ENCODE results near the gene AADACL4.

Gene AADACL4

GRCh38 chr1:12610305-12610935, 33.5 kb upstream of the AADACL4 start:
- no peak overlapping the region for H3K27ac ChIP-seq
- no peak overlapping the region for H3K4me3 ChIP-seq

- no peak overlapping the region for H3K4me3 ChIP-seq
- H3K27ac ChIP-seq: no peak overlapping the region
Measured at GRCh38 chr1:12610941-12611340, 32.9 kb upstream of the AADACL4 start.

- H3K4me3 ChIP-seq: no peak overlapping the region
- H3K27ac ChIP-seq: peak overlapping the region in 1 of 21 experiments; percentile 11
Measured at GRCh38 chr1:12613180-12613579, 30.7 kb upstream of the AADACL4 start.

GRCh38 chr1:12614402-12615158, 29.3 kb upstream of the AADACL4 start:
- H3K27ac ChIP-seq: peak overlapping the region in 18 of 21 experiments; percentile 56 to 95 (median 88)
- peak overlapping the region in 5 of 7 experiments; percentile 11 to 73 (median 58) for H3K4me3 ChIP-seq

DNA sequence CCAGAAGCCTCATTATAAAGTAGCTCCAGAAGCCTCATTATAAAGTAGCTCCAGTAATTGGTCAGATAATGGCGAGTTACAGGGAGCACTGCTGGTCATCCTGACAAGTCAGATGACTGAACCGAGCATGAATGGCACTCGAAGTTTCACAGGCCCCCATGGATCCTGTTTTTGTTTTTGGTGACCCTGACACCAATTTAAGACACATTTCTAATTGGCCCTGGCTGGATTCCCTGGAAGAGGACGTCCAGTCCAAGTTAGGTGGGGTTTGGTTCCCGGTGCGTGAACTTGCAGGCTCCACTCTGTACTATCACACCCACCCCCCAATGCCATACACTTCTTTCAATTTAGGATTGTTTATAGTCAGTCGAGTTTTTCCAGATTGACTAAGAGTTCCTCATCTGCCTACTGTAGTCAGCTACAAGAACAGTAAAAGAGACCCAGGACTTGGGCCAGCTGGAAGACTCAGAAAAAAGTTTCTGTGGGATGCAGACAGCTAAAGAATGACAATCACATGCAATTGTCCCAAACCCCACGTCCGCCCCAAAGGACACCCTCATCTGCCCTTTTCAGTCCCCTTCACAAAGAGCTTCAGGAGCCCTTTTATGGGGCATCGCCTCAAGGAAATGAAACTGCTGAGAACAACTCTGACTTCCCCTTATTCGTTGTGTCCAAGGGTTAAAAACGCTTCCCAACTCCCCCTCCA, 28.6 kb upstream of the AADACL4 start:
- Histone ChIP-seq H3K27ac (peak overlapping the region in 20 of 21 experiments; percentile 81 to 95 (median 88)), H3K4me3 (peak overlapping the region; percentile 50 to 73 (median 62))

GRCh38 chr1:12615865-12616708, 27.8 kb upstream of the AADACL4 start:
- H3K27ac ChIP-seq: peak overlapping the region; percentile 59 to 95 (median 87)
- H3K4me3 ChIP-seq: peak overlapping the region; percentile 50 to 73 (median 62)

- peak overlapping the region; percentile 50 to 73 (median 62) for H3K4me3 ChIP-seq
- H3K27ac ChIP-seq: peak overlapping the region; percentile 59 to 95 (median 87)
Measured at GRCh38 chr1:12616709-12617373, 27.0 kb upstream of the AADACL4 start.

DNA sequence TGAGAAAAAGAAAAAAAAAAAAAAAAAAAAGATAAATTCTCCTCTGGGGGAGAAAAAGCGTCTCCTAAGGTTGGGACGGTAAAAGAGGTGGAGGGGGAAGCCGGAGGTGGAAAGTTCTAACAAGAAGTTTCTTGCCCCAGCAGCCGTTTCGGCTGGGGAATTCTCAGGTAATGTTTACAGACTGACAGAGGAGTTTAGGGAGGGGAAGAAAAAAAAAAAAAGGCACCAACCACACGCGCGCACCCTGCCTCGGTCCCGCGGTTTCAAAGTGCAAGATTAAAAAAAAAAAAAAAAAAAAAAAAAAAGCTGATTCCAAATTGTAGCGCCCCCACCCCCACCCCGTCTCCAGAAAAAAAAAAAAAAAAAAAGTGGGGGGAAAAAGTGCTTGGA, 26.4 kb upstream of the AADACL4 start:
- Histone ChIP-seq H3K27ac (peak overlapping the region in 20 of 21 experiments; percentile 81 to 95 (median 88)), H3K4me3 (peak overlapping the region; percentile 50 to 73 (median 62))

- H3K27ac ChIP-seq: peak within 1 kb of the TSS; percentile 59 to 95 (median 88)
- H3K4me3 ChIP-seq: peak within 1 kb of the TSS; percentile 50 to 73 (median 62)
Measured at GRCh38 chr1:12617901-12618660, 25.8 kb upstream of the AADACL4 start, which contains the start of gene DHRS3. Gene DHRS3, minus strand, starts transcription at chr1:12618210. Its CDS starts 862 bp downstream, at chr1:12617348.

- peak overlapping the region; percentile 50 to 73 (median 62) for H3K4me3 ChIP-seq
Measured at GRCh38 chr1:12618661-12618964, 25.3 kb upstream of the AADACL4 start.

DNA sequence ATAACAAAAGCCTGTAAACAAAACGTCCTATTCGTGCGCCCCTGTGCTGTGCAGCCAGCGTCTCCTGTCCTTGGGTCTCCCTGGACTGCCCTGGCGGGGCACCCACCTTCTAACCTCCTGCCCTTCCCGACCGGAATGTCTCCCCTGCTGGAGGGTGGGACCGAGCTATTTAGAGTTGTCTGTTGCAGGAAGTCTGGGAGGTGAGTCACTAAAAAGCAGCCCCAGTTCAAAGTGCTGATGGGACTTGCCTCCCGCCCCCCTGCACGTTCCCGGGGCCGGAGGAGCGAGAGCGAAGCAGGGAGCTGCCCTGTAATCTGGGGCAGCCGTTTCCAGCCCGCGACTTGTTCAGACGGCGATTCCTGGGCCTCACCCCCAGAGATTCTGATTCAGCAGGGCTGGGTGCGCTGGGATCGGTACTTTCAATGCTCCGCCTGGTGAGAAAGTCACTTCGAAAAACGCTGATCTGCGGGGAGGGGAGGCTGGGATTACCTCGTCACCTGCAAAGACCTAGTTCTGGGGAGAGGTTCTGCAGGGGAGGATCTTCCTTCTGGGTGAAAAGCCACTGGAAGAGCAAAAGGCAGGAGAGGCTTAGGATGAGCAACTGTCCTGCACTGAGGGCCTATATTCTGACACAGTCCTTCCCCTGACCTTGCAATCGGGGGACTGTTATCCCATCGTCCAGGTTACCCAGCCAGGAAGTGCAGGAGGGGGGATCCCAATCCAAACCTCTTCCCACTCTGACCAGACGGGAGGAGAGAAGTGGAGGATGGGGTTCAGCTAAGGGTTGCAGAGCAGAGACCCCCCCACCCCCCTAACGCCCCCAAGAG, 24.7 kb upstream of the AADACL4 start:
- H3K4me3 ChIP-seq: peak overlapping the region; percentile 50 to 73 (median 62)
- peak overlapping the region; percentile 54 to 95 (median 88) for H3K27ac ChIP-seq

More at GRCh38 chr1:12618661-12618964, 25.3 kb upstream of the AADACL4 start:
- H3K27ac ChIP-seq: peak overlapping the region; percentile 54 to 95 (median 88)

DNA sequence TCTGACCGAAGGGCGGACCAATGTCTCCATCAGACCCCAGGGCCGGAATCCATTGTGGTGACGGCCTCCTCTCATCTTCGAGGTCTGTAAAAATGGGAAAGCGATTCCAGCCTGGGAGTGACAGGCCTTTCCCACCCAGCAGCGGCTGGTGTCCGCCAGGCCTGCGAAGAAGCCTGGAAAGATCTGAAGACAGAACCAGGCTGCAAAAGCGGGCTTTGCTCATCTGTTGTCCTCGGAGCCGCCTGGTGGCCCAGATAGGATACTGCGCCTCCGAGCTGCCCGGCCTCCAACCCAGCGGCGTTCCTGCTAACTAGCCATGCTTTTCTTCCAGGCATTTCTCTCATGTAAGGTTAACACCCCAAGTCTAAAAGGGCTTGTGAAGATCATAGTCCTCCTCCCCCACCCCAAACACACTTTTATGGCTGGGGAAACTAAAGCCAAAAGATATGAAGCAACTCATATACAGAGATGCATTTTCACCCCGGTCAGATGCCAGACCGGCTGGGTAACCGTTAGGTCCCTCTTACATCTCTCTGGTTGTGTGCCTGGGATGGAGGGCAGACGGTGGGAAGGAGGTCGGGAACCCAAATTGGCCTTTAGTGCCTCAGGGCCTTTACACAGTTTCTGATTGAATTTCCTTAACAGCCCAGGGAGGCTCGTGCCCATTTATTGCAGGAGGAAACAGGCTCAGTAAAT, 23.9 kb upstream of the AADACL4 start:
- H3K4me3 ChIP-seq: peak overlapping the region in 5 of 7 experiments; percentile 50 to 73 (median 62)
- peak overlapping the region in 19 of 21 experiments; percentile 77 to 95 (median 89) for H3K27ac ChIP-seq

- Histone ChIP-seq H3K27ac (no peak overlapping the region), H3K4me3 (no peak overlapping the region)
Measured at GRCh38 chr1:12620488-12620865, 23.4 kb upstream of the AADACL4 start.

GRCh38 chr1:12620931-12621330, 23.0 kb upstream of the AADACL4 start:
- Histone ChIP-seq H3K27ac (no peak overlapping the region), H3K4me3 (no peak overlapping the region)

DNA sequence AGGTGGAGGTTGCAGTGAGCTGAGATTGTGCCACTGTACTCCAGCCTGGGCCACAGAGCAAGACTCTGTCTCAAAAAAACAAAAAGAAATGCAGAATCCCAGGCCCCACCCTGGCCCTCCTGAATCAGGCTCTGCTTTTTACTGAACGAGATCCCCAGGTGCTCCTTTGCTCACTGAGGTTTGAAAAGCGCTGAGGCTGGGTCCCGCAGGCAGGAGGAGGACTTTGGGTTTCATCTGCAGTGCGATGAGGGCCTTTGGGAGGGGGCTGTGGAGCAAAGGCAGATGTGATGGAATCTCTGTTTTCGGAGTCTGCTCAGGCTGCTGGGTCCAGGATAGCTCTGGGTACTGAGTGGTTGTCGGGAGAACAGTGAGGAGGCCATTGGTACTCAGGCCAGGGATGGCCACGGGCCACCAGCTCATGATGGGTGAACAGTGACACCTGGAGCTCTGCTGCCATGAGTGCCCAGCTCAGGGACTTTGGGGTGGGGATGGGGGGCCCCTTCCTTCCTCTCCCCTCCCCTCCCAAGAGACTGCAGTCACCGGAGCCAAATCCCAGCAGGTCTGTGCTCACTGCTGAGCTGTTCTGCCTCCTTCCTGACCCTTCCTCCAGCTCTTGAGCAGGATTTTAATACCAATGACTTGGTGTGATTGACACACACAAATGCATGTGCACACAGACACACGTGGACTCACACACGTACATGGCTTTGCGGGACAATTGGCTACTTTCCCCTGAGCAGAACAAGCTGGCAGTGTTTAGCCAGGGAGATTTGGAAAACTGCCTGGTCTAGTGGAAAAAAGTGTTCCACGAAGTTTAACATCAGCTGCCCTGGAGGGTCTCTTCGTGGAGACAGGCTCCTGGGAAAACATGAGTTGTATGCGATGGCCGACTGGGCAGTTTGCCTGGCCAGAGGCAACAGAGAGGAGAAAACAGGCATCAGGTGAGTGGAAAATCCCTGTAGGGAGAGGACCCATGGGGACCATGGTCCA, 22.2 kb upstream of the AADACL4 start:
- no peak overlapping the region for H3K27ac ChIP-seq
- H3K4me3 ChIP-seq: no peak overlapping the region

- Histone ChIP-seq H3K4me3 (no peak overlapping the region), H3K27ac (no peak overlapping the region)
Measured at GRCh38 chr1:12622506-12622905, 21.4 kb upstream of the AADACL4 start.
